Measurements from ENCODE around the gene TRIM66. TPM values are rescaled to one million over a fixed set of nuclear protein-coding genes. Genes with fewer than 3 reads are reported as not detected.

TRIM66 gene
- total and polyA plus RNA-seq, 10 of the 15 experiments (the other 5 are each of a cell fraction or from before 2014, with no cell fraction given), result 1.7 to 14.5 (median 7.4) TPM

DNA sequence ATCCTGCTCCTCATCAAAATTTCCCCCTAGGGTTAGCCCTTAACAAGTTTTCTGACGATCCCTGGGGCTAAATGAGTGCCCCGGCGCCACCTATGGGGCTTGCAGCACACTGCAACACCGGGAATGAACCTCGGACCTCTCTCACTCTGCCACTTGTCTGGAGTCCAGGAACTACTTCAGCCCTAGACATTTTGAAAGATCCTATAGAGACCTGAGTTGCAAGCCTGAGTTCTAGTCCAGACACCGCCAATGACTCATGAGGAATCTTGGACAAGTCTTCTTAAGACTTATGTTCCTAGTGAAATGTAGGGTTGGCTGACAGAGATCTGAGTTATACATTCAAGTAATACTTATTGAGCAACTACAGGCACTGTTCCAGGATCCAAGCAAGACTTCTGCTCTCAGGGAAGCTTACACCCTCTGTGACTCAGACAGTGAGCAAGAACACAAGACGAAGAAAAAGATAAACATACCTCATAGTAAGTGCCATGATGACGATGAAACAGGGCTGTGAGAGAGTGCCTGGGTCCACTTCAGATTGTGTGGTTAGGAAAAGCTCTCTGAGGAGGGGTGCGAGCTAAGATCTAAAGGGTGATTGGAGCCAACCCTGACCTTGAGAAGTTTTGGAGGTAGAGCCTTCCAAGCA, 78.3 kb downstream of the TRIM66 start (continued):
- TF ChIP-seq, protein P1, sequence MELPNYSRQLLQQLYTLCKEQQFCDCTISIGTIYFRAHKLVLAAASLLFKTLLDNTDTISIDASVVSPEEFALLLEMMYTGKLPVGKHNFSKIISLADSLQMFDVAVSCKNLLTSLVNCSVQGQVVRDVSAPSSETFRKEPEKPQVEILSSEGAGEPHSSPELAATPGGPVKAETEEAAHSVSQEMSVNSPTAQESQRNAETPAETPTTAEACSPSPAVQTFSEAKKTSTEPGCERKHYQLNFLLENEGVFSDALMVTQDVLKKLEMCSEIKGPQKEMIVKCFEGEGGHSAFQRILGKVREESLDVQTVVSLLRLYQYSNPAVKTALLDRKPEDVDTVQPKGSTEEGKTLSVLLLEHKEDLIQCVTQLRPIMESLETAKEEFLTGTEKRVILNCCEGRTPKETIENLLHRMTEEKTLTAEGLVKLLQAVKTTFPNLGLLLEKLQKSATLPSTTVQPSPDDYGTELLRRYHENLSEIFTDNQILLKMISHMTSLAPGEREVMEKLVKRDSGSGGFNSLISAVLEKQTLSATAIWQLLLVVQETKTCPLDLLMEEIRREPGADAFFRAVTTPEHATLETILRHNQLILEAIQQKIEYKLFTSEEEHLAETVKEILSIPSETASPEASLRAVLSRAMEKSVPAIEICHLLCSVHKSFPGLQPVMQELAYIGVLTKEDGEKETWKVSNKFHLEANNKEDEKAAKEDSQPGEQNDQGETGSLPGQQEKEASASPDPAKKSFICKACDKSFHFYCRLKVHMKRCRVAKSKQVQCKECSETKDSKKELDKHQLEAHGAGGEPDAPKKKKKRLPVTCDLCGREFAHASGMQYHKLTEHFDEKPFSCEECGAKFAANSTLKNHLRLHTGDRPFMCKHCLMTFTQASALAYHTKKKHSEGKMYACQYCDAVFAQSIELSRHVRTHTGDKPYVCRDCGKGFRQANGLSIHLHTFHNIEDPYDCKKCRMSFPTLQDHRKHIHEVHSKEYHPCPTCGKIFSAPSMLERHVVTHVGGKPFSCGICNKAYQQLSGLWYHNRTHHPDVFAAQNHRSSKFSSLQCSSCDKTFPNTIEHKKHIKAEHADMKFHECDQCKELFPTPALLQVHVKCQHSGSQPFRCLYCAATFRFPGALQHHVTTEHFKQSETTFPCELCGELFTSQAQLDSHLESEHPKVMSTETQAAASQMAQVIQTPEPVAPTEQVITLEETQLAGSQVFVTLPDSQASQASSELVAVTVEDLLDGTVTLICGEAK (IDR thresholded peaks at IDR 0.05; ENCODE audit: borderline replicate concordance), result no peak
- TF ChIP-seq NFYA (IDR thresholded peaks at IDR 0.05; ENCODE audit: borderline replicate concordance, low read depth, low read length) (no peak), CREM (IDR thresholded peaks at IDR 0.05; ENCODE audit: low read depth) (no peak), ZNF24 (IDR thresholded peaks at IDR 0.05) (no peak)
- TF ChIP-seq, protein P2, sequence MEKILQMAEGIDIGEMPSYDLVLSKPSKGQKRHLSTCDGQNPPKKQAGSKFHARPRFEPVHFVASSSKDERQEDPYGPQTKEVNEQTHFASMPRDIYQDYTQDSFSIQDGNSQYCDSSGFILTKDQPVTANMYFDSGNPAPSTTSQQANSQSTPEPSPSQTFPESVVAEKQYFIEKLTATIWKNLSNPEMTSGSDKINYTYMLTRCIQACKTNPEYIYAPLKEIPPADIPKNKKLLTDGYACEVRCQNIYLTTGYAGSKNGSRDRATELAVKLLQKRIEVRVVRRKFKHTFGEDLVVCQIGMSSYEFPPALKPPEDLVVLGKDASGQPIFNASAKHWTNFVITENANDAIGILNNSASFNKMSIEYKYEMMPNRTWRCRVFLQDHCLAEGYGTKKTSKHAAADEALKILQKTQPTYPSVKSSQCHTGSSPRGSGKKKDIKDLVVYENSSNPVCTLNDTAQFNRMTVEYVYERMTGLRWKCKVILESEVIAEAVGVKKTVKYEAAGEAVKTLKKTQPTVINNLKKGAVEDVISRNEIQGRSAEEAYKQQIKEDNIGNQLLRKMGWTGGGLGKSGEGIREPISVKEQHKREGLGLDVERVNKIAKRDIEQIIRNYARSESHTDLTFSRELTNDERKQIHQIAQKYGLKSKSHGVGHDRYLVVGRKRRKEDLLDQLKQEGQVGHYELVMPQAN (conservative IDR thresholded peaks at IDR 0.05), result no peak

All from GM12878 (cell line).